Ramos (cell line): ENCODE data around the gene TMC3.
"Not testable (repeated sequence)": the region's sequence is repeated elsewhere in the genome, so short reads cannot be mapped to it uniquely, and the experiment has no call there.

Experiments
- in situ Hi-C: fragments of 300-500 bp; cut with MboI; formaldehyde crosslinking; loops from one replicate; pipeline ENCODE4 v1.14.3; 2022; ENCODE audit warnings: low sequenced_read_pairs; ENCODE audit not compliant: unreplicated experiment

The TMC3 gene

DNA sequence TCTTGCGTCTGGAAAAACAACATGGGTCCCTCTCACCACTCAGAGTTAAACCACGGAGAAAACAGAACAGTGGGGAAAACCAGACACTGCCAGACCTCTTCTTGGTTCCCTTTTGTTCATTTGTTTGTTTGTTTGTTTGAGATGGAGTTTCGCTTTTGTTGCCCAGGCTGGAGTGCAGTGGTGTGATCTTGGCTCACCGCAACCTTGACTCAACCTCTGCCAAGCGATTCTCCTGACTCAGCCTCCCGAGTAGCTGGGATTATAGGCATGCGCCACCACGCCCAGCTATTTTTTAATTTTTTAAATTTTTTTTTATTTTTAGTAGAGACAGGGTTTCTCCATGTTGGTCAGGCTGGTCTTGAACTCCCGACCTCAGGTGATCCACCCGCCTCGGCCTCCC lies 25.3 kb downstream of the TMC3 start:
- in situ Hi-C loops = not testable (repeated sequence)

DNA sequence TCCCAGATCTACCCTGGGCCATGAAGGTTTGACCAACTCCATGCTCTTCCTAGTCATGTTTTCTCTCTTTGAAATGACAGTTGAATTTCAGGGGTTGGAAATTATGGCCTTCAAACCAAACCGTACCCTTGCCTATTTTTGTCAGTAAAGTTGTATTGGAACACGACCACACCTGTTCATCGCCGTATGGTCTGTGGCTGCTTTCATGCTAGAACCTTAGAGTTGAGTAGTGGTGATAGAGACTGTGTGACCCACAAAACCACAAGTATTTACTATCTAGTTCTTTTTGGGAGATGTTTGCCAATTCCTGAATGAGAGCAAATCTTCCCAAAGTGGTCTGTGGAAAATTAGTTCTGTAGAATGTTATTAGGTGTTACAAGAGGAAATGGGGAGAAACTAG lies 26.1 kb downstream of the TMC3 start:
- in situ Hi-C loops = no loop called here

DNA sequence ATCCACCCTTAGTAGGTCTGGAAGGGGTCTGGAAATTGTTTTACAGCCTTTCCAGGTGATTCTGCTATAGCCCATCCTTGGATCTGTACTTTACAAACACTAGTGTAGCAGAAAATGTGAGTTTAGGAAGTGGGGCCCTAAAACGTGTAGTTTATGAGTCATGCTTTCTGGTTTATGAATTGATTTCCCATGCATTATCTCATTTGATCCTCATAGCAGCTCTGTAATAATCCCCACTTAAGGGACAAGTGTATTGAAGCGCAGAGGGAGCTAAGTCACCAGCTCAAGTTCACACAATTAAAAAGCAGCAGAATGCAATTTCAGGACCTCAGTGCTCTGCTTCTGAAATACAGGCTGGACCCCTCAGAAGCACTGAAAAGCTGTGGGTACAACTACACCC lies 27.4 kb downstream of the TMC3 start:
- in situ Hi-C loops = no loop called here

DNA sequence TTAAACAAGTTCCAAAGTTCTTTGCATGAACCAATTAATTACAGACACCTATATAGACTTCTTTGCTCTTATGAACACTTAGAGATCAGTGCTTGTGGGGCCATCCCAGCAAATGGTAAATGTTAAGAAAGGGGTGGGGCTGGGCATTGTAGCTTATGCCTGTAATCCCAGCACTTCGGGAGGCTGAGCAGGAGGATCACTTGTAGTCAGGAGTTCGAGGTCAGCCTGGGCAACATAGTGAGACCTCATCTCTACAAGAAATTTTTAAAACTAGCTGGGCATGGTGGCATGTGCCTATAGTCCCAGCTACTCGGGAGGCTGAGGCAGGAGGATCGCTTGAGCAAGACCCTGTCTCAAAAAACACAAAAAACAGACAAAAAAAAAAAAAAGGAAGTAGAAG lies 30.6 kb downstream of the TMC3 start:
- in situ Hi-C loops = no loop called here

DNA sequence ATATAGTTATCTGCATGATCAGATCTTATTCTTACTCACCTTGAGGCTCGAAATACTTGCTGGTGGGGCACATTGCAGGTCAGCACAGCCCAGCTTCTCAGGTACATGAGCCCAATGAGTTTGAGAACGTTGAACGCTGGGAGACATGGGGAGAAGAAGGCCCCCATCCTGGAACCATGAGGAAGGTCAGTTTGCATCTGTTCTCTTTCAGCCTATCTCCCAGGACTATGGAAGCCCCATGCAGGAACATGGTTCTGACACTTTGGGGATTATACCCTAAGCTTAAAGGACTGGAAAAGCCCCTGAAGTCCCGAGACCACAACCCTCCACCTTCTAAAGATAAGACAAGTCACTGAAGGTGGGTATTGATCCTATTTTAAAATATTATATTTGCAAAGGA lies 32.7 kb downstream of the TMC3 start:
- in situ Hi-C loops = no loop called here

DNA sequence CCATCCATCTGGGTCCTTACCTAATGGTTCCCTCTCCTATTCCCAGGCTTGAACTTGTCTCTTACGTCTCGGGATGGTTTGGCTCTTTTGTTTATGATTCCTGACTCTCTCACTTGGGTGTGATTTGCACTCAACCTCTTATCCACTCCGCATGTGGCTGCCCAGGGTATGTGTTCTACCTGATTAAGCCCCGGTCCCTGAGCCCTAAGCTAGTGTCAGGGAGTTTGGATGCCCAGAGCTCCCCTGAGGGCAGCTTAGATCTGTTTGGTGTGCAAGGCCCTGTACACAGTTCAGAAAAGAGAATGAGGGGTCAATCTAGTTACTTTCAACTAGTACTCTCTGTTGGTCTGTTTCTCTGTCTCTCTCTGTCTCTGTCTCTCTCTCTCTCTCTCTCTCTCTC lies 34.2 kb downstream of the TMC3 start:
- in situ Hi-C loops = no loop called here

DNA sequence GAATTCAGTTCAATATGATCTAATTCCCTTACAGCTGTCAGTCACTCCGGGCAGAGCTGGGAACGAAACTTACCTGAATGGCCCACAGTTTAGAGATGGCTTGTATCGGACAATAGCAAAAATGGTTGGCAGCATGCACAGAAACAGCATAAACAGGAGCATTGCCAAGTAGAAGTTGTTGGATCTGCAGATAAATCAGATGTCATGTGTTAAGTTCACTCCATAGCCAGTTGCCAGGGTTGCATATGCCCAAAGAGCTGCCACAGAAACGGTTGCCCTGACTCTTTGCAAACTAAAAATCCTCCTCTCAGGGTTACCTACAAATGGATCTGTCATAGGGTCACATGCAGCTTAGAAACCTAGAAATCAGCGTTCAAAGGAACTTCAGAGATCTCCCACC lies 34.7 kb downstream of the TMC3 start:
- in situ Hi-C loops = no loop called here

DNA sequence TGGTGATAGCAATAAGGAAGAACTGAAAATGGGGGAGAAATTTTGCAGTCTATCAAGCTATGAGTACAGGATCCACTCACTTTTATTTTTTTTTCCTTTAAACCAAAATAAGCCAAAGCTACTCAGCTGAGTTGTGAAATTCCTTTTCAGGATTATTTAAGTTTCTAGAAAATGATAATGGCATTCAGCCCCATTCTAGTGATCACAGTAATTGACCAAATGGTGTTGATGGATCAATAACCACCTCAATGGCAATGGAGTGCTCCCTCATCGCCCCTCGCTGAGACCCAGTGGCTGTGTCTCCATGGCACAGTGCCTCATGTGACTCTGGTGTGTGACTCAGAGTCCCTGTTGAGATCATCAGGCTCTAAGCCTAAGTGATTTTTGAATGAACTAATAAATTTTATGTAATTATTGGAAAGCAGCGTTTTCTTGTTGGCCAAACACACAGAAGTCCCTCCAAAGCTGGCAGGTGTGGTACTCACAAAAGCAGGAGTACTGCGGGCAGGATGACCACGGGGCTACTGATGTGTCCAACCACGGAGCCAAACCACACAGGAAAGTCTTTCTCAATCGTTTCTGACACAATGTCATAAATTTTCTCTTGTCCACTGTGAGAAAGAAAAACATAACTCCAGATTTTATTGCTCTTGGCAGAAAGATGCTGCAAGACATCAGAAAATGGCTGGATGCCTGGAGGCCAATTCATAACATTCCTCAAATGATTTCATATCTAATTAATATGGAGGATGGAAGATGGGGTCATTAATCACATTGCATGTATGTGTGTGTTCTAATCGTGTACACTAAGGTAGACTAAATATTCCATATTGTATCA lies 35.6 kb downstream of the TMC3 start:
- in situ Hi-C loops = no loop called here

DNA sequence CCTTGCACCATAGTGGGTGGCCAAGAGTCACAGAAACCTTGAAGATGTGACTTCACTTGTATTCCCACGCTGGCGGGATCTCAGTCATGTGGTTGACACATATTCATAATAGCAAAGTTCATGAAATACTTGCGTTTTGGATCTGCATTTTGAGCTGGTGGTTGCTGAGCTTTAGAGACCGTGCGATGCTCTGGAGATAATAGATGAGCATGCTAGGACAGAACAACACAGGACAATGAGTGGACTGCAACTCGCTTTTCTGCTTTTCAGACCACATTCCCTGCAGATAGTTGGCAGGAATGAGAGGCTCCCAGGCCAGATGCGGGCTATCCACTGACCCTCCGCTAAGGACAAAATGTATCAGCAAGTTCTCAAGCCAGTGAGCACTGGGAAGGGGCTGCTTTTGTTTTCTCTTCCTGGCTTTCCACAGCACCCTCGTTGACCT lies 36.3 kb downstream of the TMC3 start:
- in situ Hi-C loops = no loop called here

DNA sequence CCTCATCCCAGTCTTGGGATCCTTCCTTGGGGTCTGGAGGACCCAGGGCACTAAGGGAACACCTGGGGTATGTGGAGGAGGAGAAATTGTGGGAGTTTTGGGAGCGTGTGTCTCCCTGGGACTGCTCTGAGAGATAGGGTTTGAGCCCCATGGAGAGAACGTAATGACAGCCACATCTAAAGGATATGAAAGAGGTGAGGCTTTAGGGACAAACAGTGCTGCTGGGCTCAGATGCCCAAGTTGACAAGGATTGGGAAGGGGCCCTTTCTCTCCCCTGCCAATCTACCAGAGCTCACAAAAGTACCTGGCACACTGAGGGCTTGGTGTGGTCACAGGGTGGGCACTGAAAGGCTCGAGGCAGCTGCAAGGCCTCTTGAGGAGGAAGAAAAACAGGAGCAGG lies 36.8 kb downstream of the TMC3 start:
- in situ Hi-C loops = no loop called here

DNA sequence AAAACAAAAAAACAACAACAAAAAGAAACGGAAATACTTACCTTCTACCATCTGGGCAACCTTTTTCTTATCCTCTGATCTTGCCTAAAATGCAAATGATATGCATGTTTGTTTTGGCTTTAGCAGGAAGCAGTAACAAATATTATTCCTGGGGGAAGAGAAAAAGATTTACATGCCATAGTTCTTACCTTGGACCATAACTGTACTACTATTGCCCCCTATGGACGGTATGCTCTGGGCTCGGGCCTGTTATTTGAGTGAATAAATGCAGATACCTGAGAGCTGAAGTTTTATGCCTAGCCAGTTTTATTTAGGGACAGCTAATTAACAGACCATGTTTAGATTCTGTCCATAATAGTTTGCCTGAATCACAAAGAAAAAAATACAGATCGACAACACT lies 37.4 kb downstream of the TMC3 start:
- in situ Hi-C loops = no loop called here

DNA sequence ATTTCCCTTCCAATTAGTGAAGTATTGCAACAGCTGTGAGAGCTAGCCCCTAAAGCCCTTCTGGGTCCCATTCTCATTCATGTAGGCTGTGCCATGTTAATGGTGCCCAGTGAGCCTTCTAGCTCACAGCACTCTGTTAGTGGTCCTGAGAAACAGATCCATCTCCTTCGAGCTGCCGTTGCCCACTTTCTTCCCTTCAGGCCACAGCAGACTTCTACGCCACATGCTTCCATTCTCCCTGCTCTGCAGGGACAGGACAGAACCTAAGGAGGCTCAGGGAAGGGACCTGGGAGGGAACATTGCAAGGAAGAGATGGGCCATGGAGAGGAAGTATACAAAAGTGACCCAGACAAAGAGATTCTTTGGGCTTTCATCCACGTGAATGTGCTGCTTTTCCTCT lies 38.4 kb downstream of the TMC3 start:
- in situ Hi-C loops = no loop called here

DNA sequence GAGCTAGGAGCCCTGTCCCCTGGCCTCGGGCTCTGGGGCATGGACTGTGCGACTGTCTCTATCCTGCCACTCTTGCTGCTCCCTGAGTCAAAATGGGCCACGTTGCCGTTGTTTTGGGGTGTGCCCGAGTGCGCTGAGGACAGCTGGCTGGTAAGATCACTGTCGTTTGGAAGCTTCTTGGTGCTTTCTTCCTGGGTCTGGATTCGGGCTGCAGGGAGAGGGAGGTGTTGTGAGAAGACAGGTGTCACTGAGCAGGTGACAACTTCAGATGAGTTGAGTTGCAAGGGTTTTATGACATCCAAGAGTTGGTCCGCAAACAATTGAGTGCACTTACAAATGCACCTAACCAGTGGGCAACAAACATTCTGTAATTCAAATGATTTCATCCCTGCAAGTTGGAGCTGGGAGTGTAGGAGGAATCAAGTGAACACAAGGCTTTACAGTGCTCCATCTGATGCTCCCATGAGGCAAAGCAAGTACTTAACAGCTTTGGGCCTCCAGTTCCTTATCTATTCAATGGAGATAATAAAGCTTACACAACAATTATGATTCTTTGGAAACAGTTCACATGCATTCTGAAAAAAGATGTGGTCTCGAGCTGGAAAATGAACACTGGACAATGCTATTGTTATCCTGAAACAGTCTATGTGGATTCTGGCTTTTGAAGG lies 39.1 kb downstream of the TMC3 start:
- in situ Hi-C loops = no loop called here

DNA sequence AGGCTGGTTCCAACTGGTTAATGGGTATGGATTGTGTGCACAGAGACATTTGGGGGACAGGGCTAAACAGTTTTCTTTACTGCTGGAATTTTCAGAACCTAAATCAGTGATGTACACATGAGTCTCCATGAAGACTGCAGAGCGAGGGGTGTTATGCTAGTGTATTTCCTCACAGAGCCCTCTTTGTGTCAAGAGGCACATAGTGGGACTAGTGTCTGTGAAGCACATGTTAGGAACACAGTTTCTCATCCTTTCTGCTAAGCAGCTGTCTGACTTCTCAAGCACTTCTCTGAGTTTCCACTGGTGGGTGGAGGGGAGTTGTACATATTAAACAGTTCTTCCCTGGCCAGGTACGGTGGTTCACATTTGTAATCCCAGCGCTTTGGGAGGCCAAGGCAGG lies 40.6 kb downstream of the TMC3 start:
- in situ Hi-C loops = no loop called here

DNA sequence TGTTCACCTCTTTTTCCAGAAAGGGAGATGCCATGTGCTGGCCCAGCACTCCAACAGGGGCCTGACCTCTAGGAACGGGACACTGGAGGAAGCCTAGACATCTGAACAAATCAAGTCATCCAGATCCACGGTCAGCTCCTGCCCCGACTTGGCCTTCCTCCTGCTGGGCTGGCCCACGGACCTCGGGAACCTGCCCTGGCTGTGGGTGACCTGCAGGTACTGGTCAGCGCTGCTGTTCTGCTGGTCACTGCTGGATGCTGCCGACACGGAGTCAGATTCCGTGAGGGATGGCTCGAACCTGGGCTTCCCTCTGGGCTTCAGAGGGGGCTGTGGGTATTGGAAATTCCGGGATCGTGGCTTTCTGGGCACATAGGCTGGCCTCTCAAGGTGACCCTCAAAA lies 41.7 kb downstream of the TMC3 start:
- in situ Hi-C loops = no loop called here

DNA sequence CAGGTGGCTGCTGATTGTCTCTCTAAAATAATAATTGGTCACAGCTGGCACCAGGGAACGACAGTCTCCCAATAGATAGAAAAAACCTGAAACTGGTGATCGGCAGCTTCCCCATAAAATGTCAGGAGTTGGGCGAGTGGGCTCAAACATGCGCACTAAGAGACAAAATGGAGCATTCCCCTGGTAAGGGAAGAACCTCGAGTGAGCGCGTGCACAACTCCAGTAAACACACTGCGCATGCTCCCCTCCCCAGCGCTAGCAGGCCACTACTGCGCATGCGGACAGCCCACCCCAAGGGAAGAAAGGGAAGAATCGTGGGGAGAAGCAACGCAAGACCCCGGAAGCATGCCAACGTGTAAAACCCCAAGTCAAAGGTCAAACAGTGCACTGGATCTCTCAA lies 42.4 kb downstream of the TMC3 start:
- in situ Hi-C loops = no loop called here

DNA sequence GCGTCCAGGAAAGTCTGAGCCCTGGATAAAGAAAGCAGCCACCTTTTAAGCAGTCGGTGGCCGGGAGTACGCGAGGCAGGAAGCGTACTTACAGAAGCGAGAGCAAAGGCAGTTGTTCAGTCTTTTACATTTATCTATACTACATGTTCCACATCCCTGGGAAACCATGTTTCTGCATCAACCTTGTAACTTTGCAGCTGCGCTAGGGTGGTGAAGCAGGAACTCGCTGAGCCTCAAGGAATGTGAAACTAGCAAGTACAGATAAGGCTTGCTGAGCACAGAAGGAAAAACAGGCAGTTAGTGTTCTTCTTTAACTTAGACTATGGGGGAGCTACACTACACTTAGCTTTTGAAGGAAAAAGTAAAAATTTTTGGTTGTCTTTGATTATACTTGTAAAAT lies 42.9 kb downstream of the TMC3 start:
- in situ Hi-C loops = not testable (repeated sequence)

DNA sequence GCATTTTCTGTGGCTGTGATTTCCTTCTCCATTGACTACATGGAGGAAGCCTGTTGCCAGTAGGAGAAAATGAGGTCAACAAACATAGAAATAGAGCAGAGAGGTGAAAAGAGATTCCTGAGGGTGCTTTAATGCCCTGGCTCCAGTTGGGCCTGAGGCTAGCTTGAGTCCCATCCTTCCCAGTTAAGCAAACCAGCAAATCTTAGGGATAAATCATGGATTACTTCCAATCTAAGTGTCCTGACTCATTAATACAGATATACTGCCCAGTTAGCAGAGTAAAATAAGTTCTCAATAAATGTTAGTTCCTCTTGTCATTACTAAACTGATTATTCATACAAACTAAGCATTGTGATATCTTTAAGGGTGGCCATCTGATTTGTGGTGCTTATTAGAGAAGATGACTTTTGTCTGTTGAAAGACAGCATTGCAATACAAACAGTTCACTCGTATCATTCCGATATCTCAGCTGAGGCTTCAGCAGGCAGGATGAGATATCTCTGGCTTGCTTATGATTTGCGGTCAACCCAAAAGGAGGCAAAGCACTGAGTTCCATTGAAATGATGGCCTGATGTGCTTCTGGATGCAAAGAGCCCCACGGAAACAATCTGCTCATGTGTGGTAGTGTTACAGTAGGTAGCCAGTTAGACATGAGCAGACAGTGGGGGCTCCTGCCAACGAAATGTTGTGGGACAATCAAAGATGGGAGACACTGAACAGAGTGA lies 43.5 kb downstream of the TMC3 start:
- in situ Hi-C loops = no loop called here

DNA sequence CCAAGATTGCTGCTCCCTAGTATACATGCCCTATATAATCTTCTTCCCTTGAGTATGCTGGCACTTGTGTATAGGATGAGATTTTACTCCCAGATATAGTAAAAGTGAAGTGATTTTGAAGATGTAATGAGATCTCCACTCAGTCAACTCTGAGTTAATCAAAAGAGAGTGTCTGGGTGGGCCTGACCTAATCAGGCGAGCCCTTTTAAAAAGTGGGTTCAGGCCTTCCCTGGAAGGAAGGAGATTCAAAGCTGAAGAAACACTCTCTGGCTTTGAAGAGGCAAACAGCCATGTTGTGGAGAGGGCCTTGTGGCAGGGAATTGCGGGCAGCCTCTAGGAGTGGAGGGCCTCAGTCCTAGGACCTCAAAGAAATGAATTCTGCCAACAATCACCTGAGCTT lies 44.6 kb downstream of the TMC3 start:
- in situ Hi-C loops = loop anchor here (5.0 kb wide), 1 partner anchor 47 kb away; no protein-coding TSS in a partner anchor

DNA sequence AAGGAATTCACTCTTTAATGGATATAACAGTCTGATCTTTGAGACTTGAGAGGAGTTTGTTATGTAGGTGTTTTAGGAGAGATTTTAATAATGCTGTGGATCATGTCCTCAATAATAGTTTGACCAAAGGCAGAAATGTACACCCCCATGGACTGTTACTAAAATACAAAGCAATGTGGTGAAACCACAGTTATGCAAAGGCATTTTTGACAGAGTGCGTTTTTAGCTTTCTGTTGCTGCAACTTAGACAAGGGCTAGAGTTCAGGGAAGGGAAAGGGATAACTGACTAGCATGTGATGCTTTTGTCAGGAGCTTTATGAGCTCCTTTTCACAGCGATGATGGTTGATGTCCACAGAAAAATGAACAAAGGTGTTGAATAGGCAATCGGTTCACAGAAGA lies 46.5 kb downstream of the TMC3 start:
- in situ Hi-C loops = loop anchor here (5.0 kb wide), 1 partner anchor 45 kb away; no protein-coding TSS in a partner anchor
